GM12878 (cell line): ENCODE results near the gene MAGEB3.

ENCODE experiments used
- BRCA1 ChIP-seq: IDR thresholded peaks from 2 replicates; pipeline ENCODE4 v1.6.1; 2011; ENCODE audit warnings: low read depth, low read length, improper control_type of control experiment
- CTCF ChIP-seq, 3 experiments: IDR thresholded peaks in 2 of 3; conservative IDR thresholded peaks in 1 of 3; 2 replicates each; pipeline ENCODE4 v1.5.1; 2011; ENCODE audit warnings: low read depth in 3 of 3, low read length in 3 of 3, mild to moderate bottlenecking in 3 of 3, control low read depth in 2 of 3, moderate library complexity in 2 of 3, inconsistent platforms in 1 of 3, mixed read lengths in 1 of 3; ENCODE audit not compliant: control insufficient read depth in 2 of 3, insufficient read depth in 1 of 3; ENCODE audit errors: extremely low read depth in 1 of 3
- EP300 ChIP-seq, 2 experiments: fragments of 150-350 bp in 1 of 2; IDR thresholded peaks; 2 replicates each; pipeline ENCODE4 v1.6.1; 2011 to 2012; ENCODE audit warnings: low read depth in 2 of 2, low read length in 2 of 2, borderline replicate concordance in 1 of 2, improper control_type of control experiment in 1 of 2, inconsistent platforms in 1 of 2; ENCODE audit not compliant: control insufficient read depth in 1 of 2
- IRF3 ChIP-seq: fragments of 450-650 bp; IDR thresholded peaks from 2 replicates; pipeline ENCODE4 v1.6.1; 2014; ENCODE audit warnings: mild to moderate bottlenecking
- LARP7 ChIP-seq: fragments of 450-650 bp; IDR thresholded peaks from 2 replicates; pipeline ENCODE4 v1.6.1; 2017; ENCODE audit warnings: mild to moderate bottlenecking
- MAX ChIP-seq: IDR thresholded peaks from 2 replicates; pipeline ENCODE4 v1.6.1; 2012; ENCODE audit warnings: low read depth, low read length, improper control_type of control experiment
- NBN ChIP-seq: fragments of 450-650 bp; IDR thresholded peaks from 2 replicates; pipeline ENCODE4 v1.6.1; 2016
- POLR2A ChIP-seq: IDR thresholded peaks from 2 replicates; pipeline ENCODE4 v1.6.1; 2011; ENCODE audit warnings: low read depth, mild to moderate bottlenecking, low read length
- REST ChIP-seq: IDR thresholded peaks from 2 replicates; pipeline ENCODE4 v1.6.1; 2012; ENCODE audit warnings: mild to moderate bottlenecking, low read depth, low read length
- SREBF1 ChIP-seq: IDR thresholded peaks from 2 replicates; pipeline ENCODE4 v1.6.1; 2012; ENCODE audit warnings: mild to moderate bottlenecking, low read length
- ZNF592 ChIP-seq: fragments of 450-650 bp; IDR thresholded peaks from 2 replicates; pipeline ENCODE4 v1.6.1; 2017; ENCODE audit warnings: mild to moderate bottlenecking, moderate library complexity
- TF ChIP-seq, protein P1 (sequence below): IDR thresholded peaks from 2 replicates; pipeline ENCODE4 v1.6.1; 2012; ENCODE audit warnings: low read depth, low read length, improper control_type of control experiment
- TF ChIP-seq, protein P2 (sequence below): fragments of 450-650 bp; conservative IDR thresholded peaks from 2 replicates; pipeline ENCODE4 v1.6.1; 2017; ENCODE audit warnings: mild to moderate bottlenecking, moderate library complexity
- TF ChIP-seq, protein P3 (sequence below): IDR thresholded peaks from 2 replicates; pipeline ENCODE4 v1.6.1; 2011; ENCODE audit warnings: low read depth, low read length, improper control_type of control experiment, borderline replicate concordance

- TF ChIP-seq POLR2A (no peak), CTCF (IDR thresholded peaks at IDR 0.05 in 2 of 3, conservative IDR thresholded peaks at IDR 0.05 in 1 of 3; ENCODE audit: control insufficient read depth in 2 of 3, extremely low read depth in 1 of 3, insufficient read depth in 1 of 3, low read depth in 3 of 3, low read length in 3 of 3) (no peak), REST (no peak), ZNF592 (no peak), EP300 (IDR thresholded peaks at IDR 0.05; ENCODE audit: borderline replicate concordance in 1 of 2, control insufficient read depth in 1 of 2, low read depth in 2 of 2, low read length in 2 of 2) (no peak), MAX (no peak), LARP7 (no peak), BRCA1 (no peak), IRF3 (no peak), NBN (no peak), SREBF1 (no peak)
- TF ChIP-seq, protein P1, sequence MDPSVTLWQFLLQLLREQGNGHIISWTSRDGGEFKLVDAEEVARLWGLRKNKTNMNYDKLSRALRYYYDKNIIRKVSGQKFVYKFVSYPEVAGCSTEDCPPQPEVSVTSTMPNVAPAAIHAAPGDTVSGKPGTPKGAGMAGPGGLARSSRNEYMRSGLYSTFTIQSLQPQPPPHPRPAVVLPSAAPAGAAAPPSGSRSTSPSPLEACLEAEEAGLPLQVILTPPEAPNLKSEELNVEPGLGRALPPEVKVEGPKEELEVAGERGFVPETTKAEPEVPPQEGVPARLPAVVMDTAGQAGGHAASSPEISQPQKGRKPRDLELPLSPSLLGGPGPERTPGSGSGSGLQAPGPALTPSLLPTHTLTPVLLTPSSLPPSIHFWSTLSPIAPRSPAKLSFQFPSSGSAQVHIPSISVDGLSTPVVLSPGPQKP, result no peak
- TF ChIP-seq, protein P2, sequence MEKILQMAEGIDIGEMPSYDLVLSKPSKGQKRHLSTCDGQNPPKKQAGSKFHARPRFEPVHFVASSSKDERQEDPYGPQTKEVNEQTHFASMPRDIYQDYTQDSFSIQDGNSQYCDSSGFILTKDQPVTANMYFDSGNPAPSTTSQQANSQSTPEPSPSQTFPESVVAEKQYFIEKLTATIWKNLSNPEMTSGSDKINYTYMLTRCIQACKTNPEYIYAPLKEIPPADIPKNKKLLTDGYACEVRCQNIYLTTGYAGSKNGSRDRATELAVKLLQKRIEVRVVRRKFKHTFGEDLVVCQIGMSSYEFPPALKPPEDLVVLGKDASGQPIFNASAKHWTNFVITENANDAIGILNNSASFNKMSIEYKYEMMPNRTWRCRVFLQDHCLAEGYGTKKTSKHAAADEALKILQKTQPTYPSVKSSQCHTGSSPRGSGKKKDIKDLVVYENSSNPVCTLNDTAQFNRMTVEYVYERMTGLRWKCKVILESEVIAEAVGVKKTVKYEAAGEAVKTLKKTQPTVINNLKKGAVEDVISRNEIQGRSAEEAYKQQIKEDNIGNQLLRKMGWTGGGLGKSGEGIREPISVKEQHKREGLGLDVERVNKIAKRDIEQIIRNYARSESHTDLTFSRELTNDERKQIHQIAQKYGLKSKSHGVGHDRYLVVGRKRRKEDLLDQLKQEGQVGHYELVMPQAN, result no peak
- TF ChIP-seq, protein P3, sequence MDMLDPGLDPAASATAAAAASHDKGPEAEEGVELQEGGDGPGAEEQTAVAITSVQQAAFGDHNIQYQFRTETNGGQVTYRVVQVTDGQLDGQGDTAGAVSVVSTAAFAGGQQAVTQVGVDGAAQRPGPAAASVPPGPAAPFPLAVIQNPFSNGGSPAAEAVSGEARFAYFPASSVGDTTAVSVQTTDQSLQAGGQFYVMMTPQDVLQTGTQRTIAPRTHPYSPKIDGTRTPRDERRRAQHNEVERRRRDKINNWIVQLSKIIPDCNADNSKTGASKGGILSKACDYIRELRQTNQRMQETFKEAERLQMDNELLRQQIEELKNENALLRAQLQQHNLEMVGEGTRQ, result no peak
Measured at GRCh38 chrX:30253257-30253656, 22.8 kb downstream of the MAGEB3 start.
